GM23338 (cell line): ENCODE data around the gene ADAMTS15. TPM values are rescaled to one million over a fixed set of nuclear protein-coding genes. Genes with fewer than 3 reads are reported as not detected.

Experiments
- ATAC-seq: fragments of 200-7000 bp; cut with Tn5 transposase; 3 replicates; pipeline ENCODE4 v1.9.1; 2020
- DNase-seq: peaks from one replicate; pipeline ENCODE4 v3.0.0-alpha.2; 2015; ENCODE audit warnings: low spot score
- H2AFZ ChIP-seq: fragments of 200-600 bp; sonication (generic); 2 replicates; pipeline ENCODE4 v1.8.0; 2016; ENCODE audit warnings: antibody characterized with exemption, mild to moderate bottlenecking, moderate library complexity
- H3F3A ChIP-seq: fragments of 200-600 bp; sonication (generic); replicated peaks from 2 replicates; pipeline ENCODE4 v1.8.0; 2017; ENCODE audit warnings: antibody characterized with exemption, mixed run types, low read depth
- H3K27ac ChIP-seq: fragments of 200-600 bp; sonication (generic); 2 replicates; pipeline ENCODE4 v1.6.1; 2016; ENCODE audit warnings: low read depth
- H3K27me3 ChIP-seq: fragments of 200-600 bp; sonication (generic); 2 replicates; pipeline ENCODE4 v1.8.0; 2016; ENCODE audit warnings: mild to moderate bottlenecking, mixed run types, moderate library complexity; ENCODE audit not compliant: insufficient read depth
- H3K36me3 ChIP-seq: fragments of 200-600 bp; sonication (generic); 2 replicates; pipeline ENCODE4 v1.8.0; 2016; ENCODE audit warnings: mild to moderate bottlenecking; ENCODE audit not compliant: insufficient read depth
- H3K4me1 ChIP-seq: fragments of 200-600 bp; sonication (generic); 2 replicates; pipeline ENCODE4 v1.8.0; 2016; ENCODE audit warnings: mild to moderate bottlenecking, moderate library complexity; ENCODE audit not compliant: insufficient read depth
- H3K4me2 ChIP-seq: fragments of 200-600 bp; sonication (generic); 2 replicates; pipeline ENCODE4 v1.7.1; 2017; ENCODE audit warnings: mixed run types
- H3K4me3 ChIP-seq: fragments of 200-600 bp; sonication (generic); 2 replicates; pipeline ENCODE4 v1.6.1; 2016; ENCODE audit warnings: mixed run types
- H3K79me2 ChIP-seq: fragments of 200-600 bp; sonication (generic); replicated peaks from 2 replicates; pipeline ENCODE4 v1.8.0; 2017; ENCODE audit warnings: mild to moderate bottlenecking; ENCODE audit not compliant: insufficient read depth
- H3K9me2 ChIP-seq: fragments of 200-600 bp; sonication (generic); 2 replicates; pipeline ENCODE4 v1.8.0; 2017; ENCODE audit not compliant: insufficient read depth
- H4K20me1 ChIP-seq: fragments of 200-600 bp; sonication (generic); replicated peaks from 2 replicates; pipeline ENCODE4 v1.8.0; 2017; ENCODE audit warnings: mild to moderate bottlenecking; ENCODE audit not compliant: insufficient read depth
- H3K27ac Mint-ChIP-seq: 2 replicates; pipeline ENCODE4 v1.8.0; 2020; ENCODE audit warnings: inconsistent platforms, mild to moderate bottlenecking, moderate library complexity, mixed read lengths
- H3K27me3 Mint-ChIP-seq: 3 replicates; pipeline ENCODE4 v1.8.0; 2022; ENCODE audit warnings: low read depth, mild to moderate bottlenecking, moderate library complexity, mixed read lengths, inconsistent platforms; ENCODE audit not compliant: insufficient read depth, poor library complexity
- H3K36me3 Mint-ChIP-seq: 3 replicates; pipeline ENCODE4 v1.8.0; 2021; ENCODE audit warnings: low read depth, mild to moderate bottlenecking, inconsistent platforms, moderate library complexity, mixed read lengths
- H3K4me1 Mint-ChIP-seq: 3 replicates; pipeline ENCODE4 v1.8.0; 2020; ENCODE audit warnings: mild to moderate bottlenecking, inconsistent platforms, mixed read lengths
- H3K4me3 Mint-ChIP-seq: 3 replicates; pipeline ENCODE4 v1.8.0; 2021; ENCODE audit warnings: moderate library complexity, mild to moderate bottlenecking, inconsistent platforms, mixed read lengths
- H3K9me3 Mint-ChIP-seq: 3 replicates; pipeline ENCODE4 v1.8.0; 2020; ENCODE audit warnings: moderate library complexity, mild to moderate bottlenecking, inconsistent platforms, mixed read lengths
- CREB1 ChIP-seq: fragments of 250-450 bp; sonication (Bioruptor Pico); IDR thresholded peaks from 2 replicates; pipeline ENCODE4 v1.5.0; 2020; ENCODE audit warnings: low read depth, mild to moderate bottlenecking, moderate library complexity
- EZH2 ChIP-seq: fragments of 200-600 bp; sonication (generic); IDR thresholded peaks from one replicate; pipeline ENCODE4 v1.8.0; 2017; ENCODE audit warnings: antibody characterized with exemption, mild to moderate bottlenecking, low read depth; ENCODE audit not compliant: unreplicated experiment
- EZH2phosphoT487 ChIP-seq: fragments of 200-600 bp; sonication (generic); IDR thresholded peaks from one replicate; pipeline ENCODE4 v1.8.1; 2018; ENCODE audit warnings: antibody characterized with exemption; ENCODE audit not compliant: unreplicated experiment
- JUNB ChIP-seq: IDR thresholded peaks from one replicate; pipeline ENCODE4 v1.6.1; 2016; ENCODE audit warnings: antibody characterized with exemption; ENCODE audit not compliant: unreplicated experiment
- POLR2AphosphoS5 ChIP-seq: IDR thresholded peaks from 2 replicates; pipeline ENCODE4 v1.6.1; 2016; ENCODE audit warnings: antibody characterized with exemption, low read depth
- STAT1 ChIP-seq: IDR thresholded peaks from one replicate; pipeline ENCODE4 v1.6.1; 2016; ENCODE audit warnings: antibody characterized with exemption; ENCODE audit not compliant: unreplicated experiment
- ZNF114 ChIP-seq: fragments of 250-450 bp; sonication (Bioruptor Pico); IDR thresholded peaks from 2 replicates; pipeline ENCODE4 v1.5.0; 2020; ENCODE audit warnings: mild to moderate bottlenecking, moderate library complexity
- ZNF331 ChIP-seq: fragments of 250-450 bp; sonication (Bioruptor Pico); IDR thresholded peaks from 2 replicates; pipeline ENCODE4 v1.5.0; 2020; ENCODE audit warnings: low read depth, mild to moderate bottlenecking, moderate library complexity
- ZNF462 ChIP-seq: fragments of 250-450 bp; sonication (Bioruptor Pico); IDR thresholded peaks from 2 replicates; pipeline ENCODE4 v1.5.0; 2020; ENCODE audit warnings: mild to moderate bottlenecking, moderate library complexity
- polyA plus RNA-seq: library from polyadenylated mRNA; unstranded; fragments of >200 nt; fragmentation: Nextera tagmentation; extraction: Ambion mirVana; gene quantifications from 2 replicates; pipeline ENCODE4 v1.2.1, GENCODE V29; 2016
- total RNA-seq: library from RNA; depleted of rRNA; stranded (reverse); fragments of >200 nt; shearing (Covaris generic); gene quantifications from 2 replicates; pipeline ENCODE4 v1.2.3, GENCODE V29; 2014

ADAMTS15 gene
- total and polyA plus RNA-seq, 2 experiments from 2014 or later = 0.42 to 5.6 TPM

- Histone ChIP-seq H3K27me3 (no peaks in the 10 kb centered on the region), H3K9me2 (no peaks in the 10 kb centered on the region), H3F3A (no peaks in the 10 kb centered on the region), H3K27ac (no peak overlapping the region), H3K79me2 (no peaks in the 10 kb centered on the region), H3K4me3 (no peak overlapping the region), H3K36me3 (no peaks in the 10 kb centered on the region), H4K20me1 (no peaks in the 10 kb centered on the region), H2AFZ (no peak overlapping the region), H3K4me1 (no peaks in the 10 kb centered on the region), H3K4me2 (no peak overlapping the region)
- no peak for ATAC-seq
- peaks cover 2% of the 10 kb centered on the region for H3K27me3 Mint-ChIP-seq
- no peak for TF ChIP-seq EZH2phosphoT487
- TF ChIP-seq ZNF331 (CRISPR knock-in tag) = no peak
- no peak for TF ChIP-seq JUNB
- no peak for TF ChIP-seq ZNF462 (CRISPR knock-in tag)
- TF ChIP-seq CREB1 (CRISPR knock-in tag) = no peak
- TF ChIP-seq POLR2AphosphoS5 = no peak
- peaks cover 1% of the 10 kb centered on the region; the same call in 1 of the 3 replicates for H3K9me3 Mint-ChIP-seq
- no peaks in the 10 kb centered on the region for H3K36me3 Mint-ChIP-seq
- DNase-seq = no peak
- H3K27ac Mint-ChIP-seq = no peak overlapping the region
- H3K4me3 Mint-ChIP-seq = no peak overlapping the region
- H3K4me1 Mint-ChIP-seq = no peaks in the 10 kb centered on the region
These were observed 40.6 kb downstream of the ADAMTS15 start for GRCh38 chr11:130488848-130489584.

- Histone ChIP-seq H3K27ac (no peak overlapping the region), H3K4me3 (no peak overlapping the region), H3K4me2 (no peak overlapping the region), H2AFZ (no peak overlapping the region), H3K79me2 (no peaks in the 10 kb centered on the region), H3K27me3 (no peaks in the 10 kb centered on the region), H3K4me1 (no peaks in the 10 kb centered on the region), H4K20me1 (no peaks in the 10 kb centered on the region), H3K9me2 (no peaks in the 10 kb centered on the region), H3F3A (no peaks in the 10 kb centered on the region), H3K36me3 (no peaks in the 10 kb centered on the region)
- Mint-ChIP-seq H3K27me3 (peaks cover 2% of the 10 kb centered on the region), H3K27ac (no peak overlapping the region), H3K4me3 (no peak overlapping the region), H3K4me1 (no peaks in the 10 kb centered on the region), H3K36me3 (no peaks in the 10 kb centered on the region), H3K9me3 (no peaks in the 10 kb centered on the region)
- no peak for TF ChIP-seq EZH2
- no peak for TF ChIP-seq STAT1
- no peak for TF ChIP-seq ZNF114 (CRISPR knock-in tag)
- no peak for TF ChIP-seq JUNB
- TF ChIP-seq EZH2phosphoT487 = no peak
- DNase-seq (no peak), ATAC-seq (no peak)
These were observed 41.3 kb downstream of the ADAMTS15 start for GRCh38 chr11:130489716-130490115.
